Amniotic epithelial cell (primary cell): ENCODE results near the gene PURA.
"Not testable (repeated sequence)": the region's sequence is repeated elsewhere in the genome, so short reads cannot be mapped to it uniquely, and the experiment has no call there.

Source experiments
- DNase-seq: peaks from one replicate; pipeline ENCODE4 v3.0.0-alpha.2; 2010; ENCODE audit warnings: low read depth

The PURA gene

DNA sequence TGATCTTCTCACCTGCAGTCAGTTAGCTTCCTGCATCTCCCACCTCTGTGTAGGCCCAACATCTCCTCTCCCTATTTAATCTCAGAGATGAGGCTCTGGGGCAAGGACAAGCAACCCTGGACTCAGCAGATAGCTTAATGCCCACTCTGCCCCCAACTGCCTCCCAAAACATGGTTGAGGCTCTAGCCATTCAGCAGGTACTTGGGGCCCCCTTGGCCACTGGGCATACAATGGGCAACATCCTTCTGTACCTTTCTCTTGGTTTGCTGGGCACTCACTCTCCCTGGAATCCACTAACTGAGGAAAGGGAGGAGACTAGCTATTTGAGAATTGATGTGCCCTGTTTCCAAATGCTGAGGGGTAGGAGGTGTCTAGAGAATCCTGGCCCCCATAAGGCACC lies 21.2 kb downstream of the PURA start:
- no peak for DNase-seq

DNA sequence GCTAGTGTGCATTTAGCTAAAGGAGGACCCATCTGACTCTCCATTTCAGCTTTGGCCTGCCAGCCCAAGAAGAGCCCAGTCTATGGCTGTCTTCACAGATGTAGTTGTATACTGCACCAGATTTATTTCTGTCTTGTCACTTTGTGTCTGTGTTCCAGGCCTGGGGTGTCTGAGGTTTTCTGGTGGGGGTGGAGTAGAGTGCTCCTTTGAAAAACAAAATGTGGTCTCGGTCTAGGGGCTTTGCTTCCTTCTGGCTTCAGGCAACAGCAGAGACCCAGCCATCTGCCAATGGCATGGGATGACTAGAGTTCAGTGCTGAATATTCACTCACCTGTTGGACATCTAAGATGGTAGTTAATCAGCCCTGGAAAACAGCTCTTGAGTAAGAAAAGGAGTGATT lies 22.7 kb downstream of the PURA start:
- no peak for DNase-seq

DNA sequence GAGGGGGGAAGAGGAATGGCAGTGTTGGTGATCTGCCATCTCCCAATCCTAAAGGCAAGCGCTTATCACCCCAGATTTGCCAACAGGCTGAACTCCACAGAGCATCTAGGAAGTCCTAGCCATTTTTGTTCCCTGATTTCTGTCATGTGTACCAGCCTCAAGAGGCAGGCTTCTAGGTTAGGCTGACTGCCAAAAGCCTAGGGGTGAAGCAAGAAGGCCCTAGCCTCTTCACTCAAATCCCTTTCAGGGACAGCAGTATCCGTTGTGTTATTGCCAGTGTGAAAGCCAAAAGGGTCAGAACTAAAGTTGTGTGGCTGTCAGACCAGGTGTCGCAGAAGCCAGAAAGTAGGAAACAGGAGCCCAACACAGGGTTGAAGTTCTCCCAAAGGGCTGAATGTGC lies 26.5 kb downstream of the PURA start:
- DNase-seq: no peak

DNA sequence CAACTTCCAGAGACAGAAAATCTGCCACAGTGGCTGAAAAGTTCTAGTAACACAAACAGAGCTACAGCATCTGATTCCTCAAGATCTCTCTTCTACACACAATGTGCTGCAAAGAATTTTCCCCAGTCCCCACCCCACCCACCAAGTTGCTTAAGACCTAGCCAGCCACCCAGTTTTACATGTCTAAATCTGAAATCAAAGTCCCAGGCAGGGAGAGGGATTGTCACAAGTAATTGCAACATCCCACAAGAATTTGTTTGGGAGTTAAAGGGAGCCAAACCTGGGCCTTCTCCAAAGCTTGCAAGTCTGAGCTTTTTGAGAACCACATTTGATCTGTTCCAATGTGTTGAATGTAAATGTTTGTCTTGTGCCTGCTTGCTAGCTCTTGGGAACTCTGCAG lies 27.3 kb downstream of the PURA start:
- no peak for DNase-seq

DNA sequence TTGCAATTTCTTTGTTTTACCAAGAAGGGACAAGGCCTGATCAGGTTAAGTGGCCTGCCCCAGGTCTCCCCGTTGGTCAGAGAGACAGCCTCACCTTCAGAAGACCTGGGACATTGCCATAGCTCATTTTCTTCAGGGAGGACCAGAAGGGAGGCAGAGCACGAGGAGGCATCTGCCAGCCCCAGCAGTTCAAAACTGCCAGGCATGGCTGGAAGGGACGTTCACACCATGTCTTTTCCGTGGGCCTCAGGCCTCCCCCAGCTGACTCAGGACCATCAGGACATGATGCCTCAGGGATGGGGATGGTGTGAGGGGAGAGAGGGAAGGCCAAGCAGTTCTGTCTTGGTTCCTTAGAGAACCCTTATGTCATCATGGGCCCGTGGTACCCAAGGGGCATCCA lies 28.3 kb downstream of the PURA start:
- DNase-seq: no peak

DNA sequence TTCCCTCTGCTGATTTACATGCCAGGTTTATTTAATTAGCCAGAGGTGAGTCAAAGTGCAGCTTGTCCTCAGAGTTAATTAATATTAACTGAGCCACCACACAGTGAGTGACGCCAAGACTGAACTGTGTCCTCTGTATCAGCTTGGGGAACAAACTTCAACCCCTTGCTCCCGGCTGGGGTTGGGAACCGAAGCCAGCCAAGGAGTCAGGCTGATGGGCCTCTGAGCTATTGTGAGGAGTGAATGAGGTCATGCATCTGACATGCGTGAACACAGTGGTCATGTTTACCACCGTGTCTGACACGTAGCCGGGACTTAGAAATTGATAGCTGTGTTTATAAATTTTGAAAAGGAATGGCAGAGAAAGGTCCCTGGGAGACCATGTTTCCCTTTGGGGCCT lies 28.9 kb downstream of the PURA start:
- DNase-seq: no peak

DNA sequence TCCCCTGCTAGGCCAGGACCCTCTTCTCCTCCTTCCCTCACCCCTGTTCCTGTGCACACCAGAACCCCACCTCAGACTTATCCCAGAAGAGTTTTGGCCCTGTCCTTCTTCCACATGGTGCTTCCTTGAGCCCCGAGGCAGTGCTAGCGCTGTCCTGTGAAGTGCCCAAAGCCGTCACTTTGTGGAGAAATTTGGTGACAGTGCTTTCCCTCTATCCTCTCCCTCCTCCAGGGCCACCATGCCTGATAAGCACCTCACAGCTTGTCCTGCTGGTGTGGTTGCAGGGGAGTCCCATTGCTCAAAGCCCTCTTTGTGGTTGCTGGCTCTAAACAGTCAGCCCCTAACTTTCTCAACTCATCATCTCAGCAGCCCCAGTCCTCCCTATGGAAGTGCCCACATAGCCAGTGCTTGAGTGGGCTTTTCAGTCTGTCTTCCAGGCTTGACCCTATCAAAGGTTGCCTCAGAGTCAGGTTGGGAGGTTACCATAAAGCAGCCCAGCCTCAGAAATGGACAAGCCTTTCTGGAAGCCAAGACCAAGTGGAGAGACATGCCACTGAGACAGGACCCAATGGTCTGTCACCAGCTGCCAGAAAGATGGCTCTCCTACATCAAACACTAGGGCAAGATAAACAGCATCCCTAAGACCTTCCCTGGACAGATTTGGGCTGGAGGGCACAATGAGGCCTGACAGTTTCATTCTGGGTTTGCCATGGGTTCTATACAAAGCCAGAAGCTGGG lies 29.8 kb downstream of the PURA start:
- no peak for DNase-seq

DNA sequence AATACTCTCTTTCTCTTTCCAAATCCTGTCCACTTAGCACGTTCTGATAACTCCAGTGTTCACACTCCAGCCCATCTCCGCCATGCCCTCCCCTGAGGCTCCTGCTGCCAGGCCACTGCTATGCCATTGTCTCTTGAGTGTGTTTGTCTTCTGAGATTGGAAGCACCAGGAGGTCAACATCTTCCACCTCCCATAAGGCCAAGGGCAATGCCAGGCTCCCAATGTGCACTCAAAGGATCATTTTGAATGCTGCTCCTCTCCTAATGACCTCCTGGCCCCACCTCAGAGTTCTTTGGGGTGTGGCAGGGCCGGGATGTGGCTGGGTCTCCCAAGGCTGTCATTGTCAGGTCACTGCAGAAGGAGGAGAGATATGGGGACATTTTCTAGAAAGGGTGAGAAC lies 31.3 kb downstream of the PURA start:
- no peak for DNase-seq

DNA sequence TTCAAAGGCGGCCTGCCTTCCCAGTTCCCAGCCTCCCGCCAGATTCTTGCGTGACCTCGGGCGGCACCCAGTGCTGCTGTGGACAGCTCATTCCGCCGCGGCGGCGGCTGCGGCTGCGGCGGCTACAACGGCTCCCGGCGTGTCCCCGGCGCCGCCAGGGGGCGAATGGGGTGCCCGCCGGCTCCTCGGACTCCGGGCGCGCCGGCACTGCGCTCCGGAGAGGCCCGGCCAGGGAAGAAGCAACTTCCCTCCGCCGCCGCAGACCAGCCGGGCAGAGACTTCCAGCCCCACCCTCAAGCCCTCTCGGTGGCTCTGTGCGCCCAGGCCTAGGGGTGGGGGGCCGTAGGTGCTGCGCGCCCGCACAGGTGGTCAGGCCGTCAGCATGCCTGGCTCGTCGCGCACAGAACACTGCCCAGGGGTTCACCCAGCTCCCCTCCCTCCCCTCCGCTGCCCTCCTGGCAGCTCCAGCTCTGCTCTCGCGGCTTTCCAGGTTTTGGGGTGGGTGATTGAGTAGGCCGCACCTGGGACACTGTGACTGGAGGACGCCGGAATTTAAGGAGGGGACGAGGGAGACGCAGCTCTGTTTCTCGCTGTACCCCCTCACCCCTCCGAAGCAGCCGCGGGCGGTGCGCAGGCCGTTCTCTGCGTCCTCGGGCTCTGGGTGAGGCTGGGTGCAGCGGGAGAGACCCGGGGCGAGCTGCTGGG lies 32.1 kb downstream of the PURA start:
- DNase-seq: peak; percentile 56

DNA sequence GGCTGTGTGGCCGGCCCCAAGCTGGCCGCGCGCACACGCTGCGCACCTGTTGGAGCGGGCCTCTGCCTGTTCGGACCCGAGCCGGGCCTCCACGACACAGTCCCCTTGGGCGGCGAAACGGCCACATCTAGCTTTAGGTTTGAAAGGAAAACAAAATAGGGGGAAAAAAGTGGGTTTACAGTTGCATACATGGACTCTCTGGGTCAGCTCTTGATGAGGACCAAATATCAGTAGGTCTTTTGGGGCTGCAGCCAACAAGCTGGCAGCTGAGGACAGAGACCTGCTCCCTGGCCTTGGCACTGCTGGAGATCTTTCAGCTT lies 32.6 kb downstream of the PURA start:
- DNase-seq: no peak

DNA sequence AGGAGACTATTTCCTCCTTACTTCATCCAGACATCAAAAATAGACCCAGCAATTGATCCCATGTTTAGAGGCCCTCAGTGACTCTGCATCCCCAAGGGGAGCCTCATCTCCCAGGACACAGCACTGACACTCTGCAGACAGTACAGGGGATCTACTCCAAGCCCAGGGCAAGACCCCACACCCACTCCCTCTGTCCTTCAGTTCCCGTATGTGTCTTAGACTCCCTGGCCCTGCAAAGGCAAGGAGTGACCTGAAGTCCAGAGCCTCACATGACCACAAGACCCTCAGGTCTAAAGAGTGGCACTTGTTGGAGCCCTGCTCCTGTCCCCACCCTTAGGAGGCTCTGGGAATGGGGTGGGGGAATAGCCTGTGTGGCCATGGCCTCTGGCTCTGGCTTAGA lies 33.6 kb downstream of the PURA start:
- DNase-seq: no peak

DNA sequence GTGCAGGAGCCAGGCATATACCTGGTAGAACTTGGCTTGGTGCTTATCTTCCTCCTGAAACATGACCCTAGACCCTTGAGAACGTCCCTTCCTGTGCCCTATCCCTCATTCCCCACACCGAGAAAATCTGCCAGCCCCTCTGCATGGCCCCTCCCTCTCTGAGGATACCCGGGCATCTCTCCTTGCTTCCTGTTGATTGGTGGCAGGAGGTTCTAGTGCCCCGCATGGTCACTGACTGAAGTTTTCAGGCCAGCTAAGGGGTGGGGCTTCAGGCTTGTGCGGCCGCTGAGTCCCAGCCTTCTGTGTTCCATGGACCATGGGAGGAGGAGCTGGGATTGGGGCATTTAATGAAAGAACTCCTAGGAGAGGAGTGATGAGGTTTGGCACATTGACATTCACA lies 34.6 kb downstream of the PURA start:
- DNase-seq: no peak

DNA sequence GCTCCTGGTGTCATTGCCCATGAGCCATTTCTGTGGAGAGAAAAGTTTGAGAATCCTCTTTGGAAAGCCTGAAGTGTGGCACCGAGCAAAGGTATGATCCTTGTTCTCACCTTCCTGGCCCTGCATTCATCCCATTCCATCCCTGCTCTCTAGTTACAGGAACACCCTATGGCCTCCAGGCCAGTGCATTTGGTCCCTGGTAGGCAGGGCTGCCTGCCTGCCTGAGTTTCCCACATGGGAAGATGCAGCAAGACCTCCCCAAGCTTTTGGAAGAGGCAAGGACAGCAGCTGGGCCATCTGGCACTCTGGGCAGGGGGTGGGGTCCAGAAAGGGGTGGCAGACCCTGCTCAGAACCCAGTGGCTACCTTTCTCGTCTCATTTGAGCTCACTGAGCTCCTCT lies 36.3 kb downstream of the PURA start:
- no peak for DNase-seq

DNA sequence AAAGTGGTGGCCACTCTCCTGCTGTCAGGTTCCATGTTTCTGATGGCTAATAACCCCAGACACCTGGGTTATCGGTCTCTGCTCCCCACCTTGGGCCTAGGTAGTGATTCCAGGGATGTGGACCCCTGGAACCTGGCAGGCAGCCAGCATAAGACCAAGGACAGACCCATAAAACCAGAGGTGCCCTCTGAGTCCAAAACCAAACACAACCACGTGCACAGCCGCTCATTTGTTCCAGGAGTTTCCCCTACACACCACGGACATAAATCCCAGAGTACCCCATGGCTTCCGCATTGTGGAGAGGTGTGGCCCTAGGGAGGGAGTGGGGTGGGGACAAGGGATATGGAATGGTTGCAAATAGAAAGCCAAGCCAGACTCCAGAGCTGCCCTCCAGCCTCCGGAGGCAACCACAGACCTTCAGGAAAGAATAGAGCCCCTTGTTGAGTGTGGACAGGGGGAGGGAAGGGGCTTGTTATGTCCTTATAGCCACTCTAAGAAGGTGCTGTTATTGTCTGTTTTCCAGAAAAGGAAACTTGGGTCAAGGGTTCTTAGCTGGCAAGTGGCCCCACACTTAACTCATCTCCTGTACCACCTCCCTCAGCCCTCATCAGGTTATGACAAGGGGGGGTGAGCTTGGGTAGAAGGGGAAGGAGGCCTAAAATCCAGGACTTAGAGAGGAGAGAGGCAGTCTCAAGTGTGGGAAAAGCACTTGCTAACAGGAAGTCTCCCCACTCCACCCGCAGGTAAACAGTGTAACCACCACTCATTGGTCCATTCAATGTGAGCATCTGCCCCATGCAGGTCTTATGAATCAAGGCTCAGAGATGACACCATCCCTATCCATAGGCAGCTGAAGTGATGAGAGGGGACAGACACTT lies 37.5 kb downstream of the PURA start:
- DNase-seq: no peak

DNA sequence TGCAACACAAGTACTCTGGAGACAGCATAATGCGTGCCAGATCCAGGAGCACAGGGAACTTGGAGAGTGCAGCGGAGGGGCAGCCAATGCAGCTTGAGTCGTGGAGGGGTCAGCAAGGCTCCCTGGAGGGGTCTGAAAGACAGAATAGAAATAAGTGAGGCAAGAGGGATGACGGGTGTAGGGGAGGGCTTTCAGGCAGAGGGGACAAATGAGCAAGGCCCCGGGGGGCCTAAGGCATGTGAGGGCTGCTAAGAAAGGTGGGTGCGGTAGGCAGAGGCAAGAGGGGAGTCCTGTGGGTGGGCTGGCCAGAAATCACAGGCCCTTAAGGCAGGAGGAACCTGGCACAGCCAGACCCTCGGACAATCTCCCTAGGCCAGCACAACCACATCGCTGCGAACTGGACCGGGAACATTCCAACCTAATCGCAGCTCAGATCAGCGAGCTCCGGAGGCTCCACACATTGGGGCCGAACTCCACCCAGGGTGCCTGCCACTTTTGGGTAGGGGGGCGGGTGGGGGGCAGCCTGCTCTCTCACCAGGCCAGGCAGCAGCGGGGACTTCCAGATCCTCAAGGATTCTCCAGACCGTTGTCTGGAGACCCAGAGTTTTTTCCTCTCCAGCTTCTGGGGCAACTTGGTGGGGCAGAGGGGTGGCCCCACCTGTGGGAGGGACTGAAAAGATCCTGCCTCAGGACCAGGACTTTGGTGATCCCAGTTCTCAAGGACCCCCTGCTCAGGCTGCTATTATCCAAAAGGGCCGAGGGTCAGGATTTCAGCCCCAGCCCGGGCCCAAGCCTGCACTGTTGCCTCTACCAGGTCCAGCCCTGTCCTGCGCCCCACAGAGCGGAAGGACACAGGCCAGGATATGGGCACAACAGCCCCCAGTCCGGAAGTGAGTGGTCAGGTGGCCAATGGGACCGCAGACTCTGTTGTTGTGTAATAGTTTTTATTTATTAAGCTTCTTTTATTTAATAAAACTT lies 38.4 kb downstream of the PURA start:
- DNase-seq: no peak

DNA sequence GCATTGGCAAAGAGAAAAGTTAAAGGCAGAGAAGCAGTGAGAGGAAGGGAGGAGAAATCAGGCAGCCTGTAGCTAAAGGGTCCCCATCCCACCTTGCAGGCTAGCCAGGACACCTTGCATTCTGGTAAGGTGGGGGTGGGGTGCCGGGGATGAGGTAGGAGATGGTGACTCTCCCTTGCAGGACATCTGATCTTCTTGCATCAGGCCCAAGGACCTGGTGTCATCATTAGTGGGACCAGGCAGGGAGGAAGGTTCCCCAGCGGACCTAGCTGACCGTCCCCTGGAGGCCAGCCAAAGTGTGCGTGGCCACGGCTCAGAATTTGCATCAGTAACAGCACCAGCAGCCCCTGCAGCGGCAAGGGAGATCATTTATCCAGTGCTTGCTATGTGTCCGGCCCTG lies 39.3 kb downstream of the PURA start:
- no peak for DNase-seq

DNA sequence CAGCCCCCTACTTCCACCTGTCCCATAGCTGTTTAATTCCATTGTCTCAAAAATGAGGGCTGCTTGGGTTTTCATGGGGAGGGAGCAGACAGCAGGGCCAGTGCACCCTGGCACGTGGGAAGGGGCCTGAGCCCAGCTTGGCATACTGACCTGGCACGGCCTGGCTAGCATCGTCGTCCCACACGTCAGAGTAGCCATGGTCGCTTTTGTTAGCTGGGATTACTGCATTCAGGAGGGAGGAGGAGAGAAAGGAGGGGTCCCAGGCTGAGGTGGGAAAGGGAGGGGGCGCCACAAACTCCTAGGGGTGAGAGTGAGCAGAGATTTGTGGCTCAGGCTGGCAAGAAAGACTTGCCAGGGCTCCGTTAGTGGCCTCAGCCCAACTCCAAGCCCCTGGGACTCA lies 40.0 kb downstream of the PURA start:
- DNase-seq: no peak

DNA sequence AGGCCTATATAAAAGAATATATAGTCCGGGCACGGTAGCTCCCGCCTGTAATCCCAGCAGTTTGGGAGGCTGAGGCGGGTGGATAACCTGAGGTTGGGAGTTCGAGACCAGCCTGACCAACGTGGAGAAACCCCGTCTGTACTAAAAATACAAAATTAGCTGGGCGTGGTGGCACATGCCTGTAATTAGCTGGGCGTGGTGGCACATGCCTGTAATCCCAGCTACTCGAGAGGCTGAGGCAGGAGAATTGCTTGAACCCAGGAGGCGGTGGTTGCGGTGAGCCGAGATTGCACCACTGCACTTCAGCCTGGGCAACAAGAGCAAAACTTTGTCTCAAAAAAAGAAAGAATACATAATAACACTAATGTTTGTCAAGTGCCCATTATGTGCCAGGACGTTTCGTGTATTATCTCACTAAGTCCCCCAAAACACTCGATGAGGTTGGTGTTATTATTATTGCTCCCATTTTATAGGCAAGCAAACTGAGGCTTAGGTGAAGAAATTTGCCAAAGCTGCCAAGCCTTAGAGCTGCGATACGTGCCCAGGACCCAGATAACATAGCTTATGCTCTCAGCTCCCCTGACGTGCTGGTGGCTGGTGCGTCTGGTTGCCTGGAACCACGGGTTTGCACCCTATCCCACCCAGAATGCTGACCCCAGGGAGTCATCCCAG lies 40.9 kb downstream of the PURA start:
- not testable (repeated sequence) for DNase-seq

DNA sequence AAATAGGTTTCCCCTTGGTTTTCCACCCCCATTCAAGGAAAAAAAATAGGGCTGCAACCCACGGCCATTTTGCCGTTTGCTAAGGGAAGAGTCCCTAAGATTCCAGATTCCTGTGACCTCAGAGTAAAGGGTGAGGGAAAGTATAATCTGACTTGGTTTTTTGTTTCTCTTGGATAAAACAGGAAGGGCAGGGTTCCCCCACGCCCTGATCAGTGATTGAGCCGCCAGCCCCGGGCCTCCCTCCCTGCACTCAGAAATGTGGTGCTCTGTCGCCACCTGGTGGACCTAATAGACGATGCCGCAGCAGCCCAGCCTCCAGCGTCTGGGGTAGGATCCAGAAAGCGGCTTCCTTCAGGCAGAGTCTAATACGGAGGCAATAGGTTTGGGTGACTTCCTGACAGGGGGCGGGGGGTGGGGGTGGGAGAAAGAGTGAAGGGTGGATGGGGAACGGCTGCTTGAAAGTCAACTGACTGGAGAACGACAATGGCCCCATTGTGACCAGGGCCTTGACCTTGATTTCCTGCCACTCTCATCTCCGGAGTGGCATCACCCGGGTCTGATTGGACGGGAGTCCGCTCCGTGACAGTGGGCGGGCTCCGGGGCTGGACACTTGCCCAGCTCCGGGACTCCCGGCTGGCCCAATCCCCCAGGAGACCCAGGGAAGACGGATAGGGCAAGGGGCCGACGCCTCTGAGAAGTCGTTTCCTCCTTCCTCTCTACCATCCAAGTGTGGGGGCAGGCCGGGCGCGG lies 43.3 kb downstream of the PURA start:
- DNase-seq: peak; percentile 53
